Transverse colon (tissue), 4 donors: ENCODE measurements around the gene SHMT2.

ENCODE experiments used
- CTCF ChIP-seq, 5 experiments: fragments of 200-600 bp in 3 of 5; fragments of 450-650 bp in 2 of 5; sonication (generic) in 3 of 5; IDR thresholded peaks; 1 replicate in 2 of 5; 2 replicates in 3 of 5; pipeline ENCODE4 v1.5.1; 2016 to 2017; ENCODE audit warnings: antibody characterized with exemption in 5 of 5, inconsistent platforms in 3 of 5, mild to moderate bottlenecking in 2 of 5, moderate library complexity in 1 of 5
- EP300 ChIP-seq: sonication (generic); formaldehyde crosslinking; IDR thresholded peaks from one replicate; pipeline ENCODE4 v1.6.1; 2017; ENCODE audit warnings: antibody characterized with exemption, low read depth
- POLR2A ChIP-seq: fragments of 450-650 bp; IDR thresholded peaks from one replicate; pipeline ENCODE4 v1.6.1; 2016; ENCODE audit warnings: antibody characterized with exemption, mild to moderate bottlenecking, moderate library complexity
- POLR2AphosphoS5 ChIP-seq, 3 donors: sonication (generic); formaldehyde crosslinking; IDR thresholded peaks; one replicate each; pipeline ENCODE4 v1.6.1; 2016; ENCODE audit warnings: antibody characterized with exemption in 3 of 3

GRCh38 chr12:57198329-57198728 is 31.2 kb upstream of the SHMT2 start:
- TF ChIP-seq CTCF (IDR thresholded peaks at IDR 0.05) (no peak), POLR2A (no peak), POLR2AphosphoS5 (IDR thresholded peaks at IDR 0.05) (no peak), EP300 (no peak)
